Heart left ventricle (tissue), 16 donors: ENCODE data around the gene PPP1R14D. TPM values are rescaled to one million over a fixed set of nuclear protein-coding genes. Genes with fewer than 3 reads are reported as not detected.

ENCODE experiments used
- ATAC-seq, 4 donors: fragments of 200-7000 bp; cut with Tn5 transposase; one replicate each; pipeline ENCODE4 v1.9.1; 2020 to 2022; ENCODE audit warnings: moderate library complexity in 4 of 4, mild to moderate bottlenecking in 3 of 4, moderate number of reproducible peaks in 1 of 4
- DNase-seq, 5 donors: peaks; one replicate each; pipeline ENCODE4 v3.0.0-alpha.2; 2020
- H3K27ac ChIP-seq, 12 donors: fragments of 200-600 bp; sonication (generic) in 4 of 12; one replicate each; pipeline versions ENCODE4 v1.5.0 to v1.8.0; 2016 to 2022; ENCODE audit warnings: mild to moderate bottlenecking in 2 of 12
- H3K27me3 ChIP-seq, 9 donors: fragments of 200-600 bp; sonication (generic) in 2 of 9; one replicate each; pipeline versions ENCODE4 v1.5.1 to v1.8.0; 2016 to 2022; ENCODE audit warnings: mild to moderate bottlenecking in 3 of 9
- H3K36me3 ChIP-seq, 9 donors: fragments of 200-600 bp; sonication (generic) in 2 of 9; one replicate each; pipeline versions ENCODE4 v1.5.0 to v1.8.0; 2018 to 2022; ENCODE audit warnings: mild to moderate bottlenecking in 2 of 9
- H3K4me1 ChIP-seq, 12 donors: fragments of 200-600 bp; sonication (generic) in 4 of 12; one replicate each; pipeline versions ENCODE4 v1.5.0 to v1.8.0; 2016 to 2022; ENCODE audit warnings: mild to moderate bottlenecking in 3 of 12
- H3K4me3 ChIP-seq, 12 donors: fragments of 200-600 bp; sonication (generic) in 4 of 12; one replicate each; pipeline versions ENCODE4 v1.5.0 to v1.8.0; 2017 to 2022; ENCODE audit warnings: mild to moderate bottlenecking in 9 of 12, moderate library complexity in 4 of 12
- H3K9me3 ChIP-seq, 12 donors: fragments of 200-600 bp; sonication (generic) in 4 of 12; one replicate each; pipeline versions ENCODE4 v1.5.0 to v1.8.0; 2016 to 2022; ENCODE audit warnings: mild to moderate bottlenecking in 1 of 12
- POLR2A ChIP-seq, 2 donors: fragments of 450-650 bp; IDR thresholded peaks; one replicate each; pipeline ENCODE4 v1.6.1; 2017; ENCODE audit warnings: antibody characterized with exemption in 2 of 2, mild to moderate bottlenecking in 2 of 2, moderate library complexity in 2 of 2
- WGBS, 4 donors: extraction: QIAGEN DNeasy Blood & Tissue Kit in 2 of 4; methylation state at CpG; one replicate each; pipeline versions ENCODE4 v1.1.5 to v1.1.7; 2013 to 2018; 5-methylcytosine and 5-hydroxymethylcytosine counted together
- intact Hi-C, 10 donors: fragments of 100-400 bp; cut with DNase I; formaldehyde crosslinking; loops; one replicate each; pipeline versions ENCODE4 v1.11.1 to v1.14.2; 2022
- polyA plus RNA-seq, 2 donors: library from polyadenylated mRNA; stranded (reverse); fragments of 200-250 nt; gene quantifications; one replicate each; pipeline ENCODE4 v1.2.3, GENCODE V29; 2013
- total RNA-seq, 9 donors: library from RNA; depleted of rRNA in 2 of 9; stranded (reverse); fragments of >200 nt in 2 of 9; fragmentation: NEBNext Ultra II Directional in 3 of 9; extraction: Animal tissue kit (Norgen Biotek cat#: 25700) in 3 of 9; gene quantifications; one replicate each; pipeline versions ENCODE4 v1.1.0 to v1.2.4, GENCODE V29; 2016 to 2023
- TF ChIP-seq, protein P1 (sequence below), 12 donors: fragments of 200-600 bp; sonication (generic) in 4 of 12; IDR thresholded peaks; one replicate each; pipeline versions ENCODE4 v1.5.0 to v1.8.0; 2018 to 2022; ENCODE audit warnings: antibody characterized with exemption in 12 of 12, mild to moderate bottlenecking in 5 of 12
- donor health status: ischemic (EF 13 %, LVEDD 7.1; RV severe dilation, severe dysfunction).
- donor health status: healthy with polysubstance abuse.
- donor health status: DM: no; HTN: yes; CAD: no.
- donor health status: DM: no; HTN: no; CAD: no.
- donor health status: ischemic (EF 25% LVEDD 6.9; RV normal size, moderate dysfunction).
- donor health status: ischemic (EF 25% LVEDD 5.7; RV mildly dilated, moderate dysfunction).
- donor health status: healthy.
- donor health status: DM: yes; HTN: yes; CAD: no.
- donor health status: ischemic (EF 35%, LVEDD 5.7; RV mildly dilated, moderate dysfunction).
- donor health status: nonischemic (EF 11% LVEDD 7.7; RV severe dilation, severe dysfunction).
- donor health status: DM: yes; HTN: yes; CAD: no.
- donor health status: PGD.
- donor health status: ischemic (EF 29% LVEDD 5.4; RV normal size, mild dysfunction).
- donor health status: nonischemic (EF 23%, LVEDD 6.1; RV moderate dilation, normal function).

Gene PPP1R14D
- total and polyA plus RNA-seq, 11 donors = not detected

DNA sequence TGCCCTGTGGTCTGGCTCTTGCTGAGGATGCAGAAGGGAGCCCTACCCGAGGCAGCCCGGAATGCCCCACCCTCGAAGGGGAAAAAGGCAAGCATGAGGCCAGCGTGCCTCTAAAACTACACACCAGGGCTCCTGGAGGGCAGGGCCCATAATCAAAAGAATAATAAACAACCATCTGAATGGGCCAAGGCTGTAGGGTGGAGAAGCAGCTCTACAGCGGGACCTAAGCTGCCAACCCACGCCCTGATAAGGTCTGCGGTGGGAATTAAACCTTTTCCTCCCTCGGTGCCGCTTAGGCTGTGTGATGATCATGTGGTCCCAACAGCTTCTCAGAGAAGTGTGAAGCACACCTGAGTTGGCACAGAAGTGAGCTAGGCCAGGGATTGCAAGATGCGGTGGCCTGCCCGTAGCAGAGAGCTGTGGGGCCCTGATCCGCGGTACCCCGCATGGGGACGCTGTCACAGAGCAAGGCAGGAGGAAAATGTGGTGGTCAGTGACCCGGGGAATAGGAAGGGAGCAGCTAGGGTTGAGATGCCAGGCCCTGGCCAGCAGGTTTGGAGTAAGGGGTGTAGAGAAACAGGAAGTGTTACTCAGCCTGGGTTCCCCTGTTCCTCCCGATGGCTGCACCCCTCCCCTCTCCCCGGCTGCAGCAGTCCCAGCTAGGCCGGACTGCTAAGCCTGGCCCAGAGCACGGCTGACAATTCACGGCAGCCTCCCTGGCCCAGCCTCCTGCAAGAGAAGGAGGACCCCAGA, 59.8 kb downstream of the PPP1R14D start:
- H3K4me1 ChIP-seq = peaks cover 0 to 47% (median 13%) of the 10 kb centered on the region in 12 donors
- no peak overlapping the region for H3K4me3 ChIP-seq
- peak overlapping the region in 1 of 12 donors; percentile 24 for H3K27ac ChIP-seq
- TF ChIP-seq, protein P1, sequence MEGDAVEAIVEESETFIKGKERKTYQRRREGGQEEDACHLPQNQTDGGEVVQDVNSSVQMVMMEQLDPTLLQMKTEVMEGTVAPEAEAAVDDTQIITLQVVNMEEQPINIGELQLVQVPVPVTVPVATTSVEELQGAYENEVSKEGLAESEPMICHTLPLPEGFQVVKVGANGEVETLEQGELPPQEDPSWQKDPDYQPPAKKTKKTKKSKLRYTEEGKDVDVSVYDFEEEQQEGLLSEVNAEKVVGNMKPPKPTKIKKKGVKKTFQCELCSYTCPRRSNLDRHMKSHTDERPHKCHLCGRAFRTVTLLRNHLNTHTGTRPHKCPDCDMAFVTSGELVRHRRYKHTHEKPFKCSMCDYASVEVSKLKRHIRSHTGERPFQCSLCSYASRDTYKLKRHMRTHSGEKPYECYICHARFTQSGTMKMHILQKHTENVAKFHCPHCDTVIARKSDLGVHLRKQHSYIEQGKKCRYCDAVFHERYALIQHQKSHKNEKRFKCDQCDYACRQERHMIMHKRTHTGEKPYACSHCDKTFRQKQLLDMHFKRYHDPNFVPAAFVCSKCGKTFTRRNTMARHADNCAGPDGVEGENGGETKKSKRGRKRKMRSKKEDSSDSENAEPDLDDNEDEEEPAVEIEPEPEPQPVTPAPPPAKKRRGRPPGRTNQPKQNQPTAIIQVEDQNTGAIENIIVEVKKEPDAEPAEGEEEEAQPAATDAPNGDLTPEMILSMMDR (IDR thresholded peaks at IDR 0.05) = no peak
- no peak for TF ChIP-seq POLR2A (IDR thresholded peaks at IDR 0.05)
- no peak for DNase-seq
- peaks cover 0 to 53% (median 22%) of the 10 kb centered on the region in 9 donors for H3K36me3 ChIP-seq
- H3K27me3 ChIP-seq = no peaks in the 10 kb centered on the region
- H3K9me3 ChIP-seq = no peaks in the 10 kb centered on the region
- ATAC-seq = no peak
- 73 to 86% (median 78%) methylated on average over 21 of the region's 21 CpGs for WGBS, 4 donors
- intact Hi-C loops = loop anchor here in 4 of 10 donors (5.0 to 10.0 kb wide), 4 partner anchors 34 to 174 kb away; partner anchors contain the start of genes DNAJC17 (in 1 of the 4), KNL1 (in 1 of the 4), VPS18 (in 1 of the 4) and ZFYVE19 (in 1 of the 4)

DNA sequence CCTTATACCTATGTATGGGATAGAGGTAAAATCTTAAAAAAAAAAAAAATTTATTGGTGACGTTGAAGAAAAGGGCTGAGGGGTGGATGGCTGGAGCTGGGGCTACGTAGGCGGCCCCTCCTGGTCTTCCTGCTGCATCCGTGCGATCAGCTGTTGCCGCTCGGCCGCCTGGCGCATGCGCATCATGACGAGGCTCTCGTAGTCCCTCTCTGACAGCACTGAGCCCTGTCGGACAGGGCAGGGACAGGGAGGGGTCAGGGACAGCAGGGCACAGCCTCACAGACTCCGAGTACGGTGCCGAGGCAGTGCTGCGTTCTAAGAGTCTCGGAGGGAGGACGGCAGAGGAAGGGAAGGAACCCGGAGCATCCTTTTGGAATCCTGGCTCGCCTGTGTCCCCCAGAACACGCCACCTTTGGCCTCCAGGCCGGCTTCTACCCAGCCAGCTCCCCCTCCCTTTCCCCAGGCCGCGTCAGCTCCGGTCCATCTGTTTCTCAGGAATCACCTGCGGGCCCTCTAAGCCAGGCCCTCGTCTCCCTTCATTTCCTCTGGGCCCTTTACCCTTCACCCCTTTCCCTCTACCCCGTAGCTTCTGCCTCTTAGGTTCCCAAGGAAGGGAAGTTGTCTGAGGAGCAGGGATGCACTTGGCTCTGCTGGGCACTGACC, 60.5 kb downstream of the PPP1R14D start:
- ATAC-seq = no peak
- H3K4me1 ChIP-seq = peaks cover 0 to 54% (median 19%) of the 10 kb centered on the region in 12 donors
- DNase-seq = no peak
- intact Hi-C loops = loop anchor here in 4 of 10 donors (5.0 to 10.0 kb wide), 4 partner anchors 34 to 173 kb away; partner anchors contain the start of genes DNAJC17 (in 1 of the 4), KNL1 (in 1 of the 4), VPS18 (in 1 of the 4) and ZFYVE19 (in 1 of the 4)
- TF ChIP-seq POLR2A (IDR thresholded peaks at IDR 0.05) = no peak
- TF ChIP-seq, protein P1 (IDR thresholded peaks at IDR 0.05) = no peak
- H3K9me3 ChIP-seq = no peaks in the 10 kb centered on the region
- no peak overlapping the region for H3K27ac ChIP-seq
- no peaks in the 10 kb centered on the region for H3K27me3 ChIP-seq
- H3K4me3 ChIP-seq = no peak overlapping the region
- peaks cover 0 to 46% (median 15%) of the 10 kb centered on the region in 9 donors for H3K36me3 ChIP-seq
- WGBS, 4 donors = 92% methylated on average over 28 to 29 of the region's 29 CpGs

DNA sequence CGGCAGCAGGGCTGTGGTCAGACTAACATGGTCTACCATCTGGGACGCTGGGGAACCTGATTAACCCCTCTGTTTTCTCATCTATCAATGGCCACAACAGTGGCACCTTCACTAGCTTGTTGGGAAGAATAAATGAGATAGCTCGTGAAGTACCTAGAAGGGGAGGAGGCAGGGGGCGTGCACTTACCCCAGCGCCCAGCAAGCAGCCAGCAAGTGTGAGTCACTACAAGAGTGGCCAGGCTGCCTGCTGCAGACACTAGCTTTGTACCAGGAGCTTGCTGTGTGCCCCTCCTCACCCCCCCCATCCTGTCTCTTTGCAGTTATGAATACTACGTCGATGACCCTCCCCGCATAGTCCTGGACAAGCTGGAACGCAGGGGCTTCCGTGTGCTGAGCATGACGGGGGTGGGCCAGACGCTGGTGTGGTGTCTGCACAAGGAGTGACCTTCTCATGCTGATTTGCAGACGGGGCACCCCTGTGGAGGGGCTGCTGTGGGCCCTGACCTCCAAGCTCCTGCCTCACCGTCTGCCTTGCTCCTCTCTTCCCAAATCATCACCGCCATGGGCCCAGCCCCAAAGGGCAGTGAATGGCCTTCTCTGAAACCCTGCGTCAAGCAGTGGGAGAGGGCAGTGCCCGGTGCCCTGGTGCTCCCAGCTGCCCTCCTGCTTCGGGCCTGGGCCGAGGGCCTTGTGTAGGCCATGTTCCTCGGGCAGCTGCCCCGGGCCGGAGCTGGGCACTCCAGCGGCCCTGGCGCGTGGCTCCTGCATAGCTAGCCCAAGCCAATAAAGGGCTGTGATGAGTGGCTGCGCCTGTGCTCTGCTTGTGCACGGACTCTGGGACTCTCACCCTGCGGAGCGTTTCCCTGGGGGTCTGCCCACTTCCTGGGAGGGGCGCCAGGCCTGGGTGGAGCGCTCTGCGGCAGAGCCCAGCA, 61.3 kb downstream of the PPP1R14D start:
- 91 to 94% (median 93%) methylated on average over 27 to 32 of the region's 32 CpGs for WGBS, 4 donors

More for the DNA sequence above, 61.3 kb downstream of the PPP1R14D start:
- no peak for ATAC-seq
- intact Hi-C loops = loop anchor here in 4 of 10 donors (5.0 to 10.0 kb wide), 4 partner anchors 35 to 172 kb away; partner anchors contain the start of genes DNAJC17 (in 1 of the 4), KNL1 (in 1 of the 4), VPS18 (in 1 of the 4) and ZFYVE19 (in 1 of the 4)
- Histone ChIP-seq H3K36me3 (peaks cover 0 to 38% (median 13%) of the 10 kb centered on the region in 9 donors), H3K9me3 (no peaks in the 10 kb centered on the region), H3K27ac (no peak overlapping the region), H3K4me3 (no peak overlapping the region), H3K27me3 (no peaks in the 10 kb centered on the region), H3K4me1 (peaks cover 0 to 60% (median 24%) of the 10 kb centered on the region in 12 donors)
- no peak for TF ChIP-seq POLR2A (IDR thresholded peaks at IDR 0.05)
- TF ChIP-seq, protein P1 (IDR thresholded peaks at IDR 0.05) = no peak
- no peak for DNase-seq
